HEK293 (cell line): ENCODE results near the gene LCMT1.

ENCODE experiments used
- CTCF ChIP-seq: fragments of 450-650 bp; formaldehyde crosslinking; IDR thresholded peaks from 2 replicates; pipeline ENCODE4 v1.5.1; 2016; ENCODE audit warnings: missing biosample characterization, missing genetic modification characterization
- IKZF3 ChIP-seq: fragments of 450-650 bp; IDR thresholded peaks from 2 replicates; pipeline ENCODE4 v1.5.0; 2018; ENCODE audit warnings: missing biosample characterization, mild to moderate bottlenecking, missing genetic modification characterization, moderate library complexity
- MYNN ChIP-seq: fragments of 450-650 bp; formaldehyde crosslinking; IDR thresholded peaks from 2 replicates; pipeline ENCODE4 v1.5.1; 2016; ENCODE audit warnings: missing biosample characterization, missing genetic modification characterization, borderline replicate concordance
- PRDM1 ChIP-seq: fragments of 450-650 bp; formaldehyde crosslinking; IDR thresholded peaks from 2 replicates; pipeline ENCODE4; 2016; ENCODE audit warnings: missing biosample characterization, missing genetic modification characterization
- SP2 ChIP-seq: fragments of 450-650 bp; formaldehyde crosslinking; IDR thresholded peaks from 2 replicates; pipeline ENCODE4 v1.5.1; 2016; ENCODE audit warnings: missing biosample characterization, missing genetic modification characterization
- TRIM28 ChIP-seq: IDR thresholded peaks from 2 replicates; pipeline ENCODE4 v1.6.1; 2011; ENCODE audit warnings: low read length, control low read depth, borderline replicate concordance
- ZNF138 ChIP-seq: fragments of 450-650 bp; formaldehyde crosslinking; IDR thresholded peaks from 2 replicates; pipeline ENCODE4 v1.5.1; 2016; ENCODE audit warnings: missing biosample characterization, missing genetic modification characterization, borderline replicate concordance
- ZNF311 ChIP-seq: fragments of 450-650 bp; formaldehyde crosslinking; IDR thresholded peaks from 2 replicates; pipeline ENCODE4 v1.5.1; 2017; ENCODE audit warnings: missing biosample characterization, missing genetic modification characterization, borderline replicate concordance
- ZNF596 ChIP-seq: fragments of 450-650 bp; IDR thresholded peaks from 2 replicates; pipeline ENCODE4 v1.5.0; 2018; ENCODE audit warnings: missing biosample characterization, mild to moderate bottlenecking, missing genetic modification characterization, moderate library complexity
- ZNF621 ChIP-seq: fragments of 450-650 bp; formaldehyde crosslinking; IDR thresholded peaks from 2 replicates; pipeline ENCODE4 v1.5.1; 2017; ENCODE audit warnings: missing biosample characterization, missing genetic modification characterization
- ZNF670 ChIP-seq: fragments of 450-650 bp; formaldehyde crosslinking; IDR thresholded peaks from 2 replicates; pipeline ENCODE4 v1.5.1; 2016; ENCODE audit warnings: missing biosample characterization, missing genetic modification characterization, low read depth

GRCh38 chr16:25157271-25157875 is 45.8 kb downstream of the LCMT1 start:
- TF ChIP-seq ZNF621 (tag by site-specific recombination) (no peak), IKZF3 (tag by site-specific recombination) (no peak), CTCF (tag by site-specific recombination) (no peak), MYNN (tag by site-specific recombination) (no peak), PRDM1 (tag by site-specific recombination) (no peak), ZNF138 (tag by site-specific recombination) (no peak), ZNF670 (tag by site-specific recombination) (no peak), SP2 (tag by site-specific recombination) (no peak), ZNF596 (tag by site-specific recombination) (no peak), ZNF311 (tag by site-specific recombination) (no peak), TRIM28 (no peak)
